Measurements from ENCODE around the gene PMPCA. TPM values are rescaled to one million over a fixed set of nuclear protein-coding genes. Genes with fewer than 3 reads are reported as not detected.

Gene PMPCA
- total and polyA plus RNA-seq, 2 of the 13 experiments (the other 11 are each of a cell fraction or from before 2014, with no cell fraction given), result 70.2 to 88.4 TPM

DNA sequence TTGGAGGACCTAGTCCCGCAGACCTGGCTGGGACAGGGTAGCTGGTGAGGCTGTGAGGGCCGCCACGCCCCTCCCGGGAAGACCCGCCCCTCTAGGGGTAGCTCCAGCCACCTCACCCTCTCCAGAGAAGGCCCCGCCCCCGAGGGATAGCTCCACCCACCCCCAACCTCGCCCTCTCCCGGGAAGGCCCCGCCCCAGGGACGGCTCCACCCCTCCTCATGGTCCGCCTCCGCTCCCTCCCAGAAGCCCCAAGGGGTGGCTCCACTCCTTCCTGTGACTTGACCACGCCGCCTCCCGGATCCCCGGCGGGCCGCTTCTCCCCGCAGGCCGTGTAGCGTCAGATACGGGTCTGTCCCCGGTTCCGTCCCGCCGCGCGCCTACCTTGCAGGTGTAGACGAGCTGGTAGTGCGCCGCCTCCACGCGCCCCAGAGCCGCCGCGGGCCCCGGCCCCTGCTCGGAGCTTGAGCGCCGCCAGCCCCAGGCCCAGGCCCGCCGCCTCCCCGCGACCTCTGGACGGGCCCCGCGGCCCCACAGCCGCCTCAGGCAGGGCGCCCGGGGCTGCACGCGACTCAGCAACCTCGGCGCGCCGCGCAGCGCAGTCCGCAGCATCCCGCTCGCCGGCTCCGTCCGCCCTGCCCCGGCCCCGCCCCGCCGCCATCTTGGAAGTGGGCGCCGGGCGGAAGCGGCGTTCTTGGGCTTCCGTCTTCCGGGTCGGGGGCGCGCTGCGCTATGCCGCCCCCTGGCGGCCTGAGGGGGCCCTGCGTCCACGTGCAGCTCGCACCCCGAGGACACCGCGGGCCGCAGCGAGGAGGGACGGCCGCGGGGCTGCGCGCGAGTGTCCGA, 47.1 kb upstream of the PMPCA start, which contains the start of gene DNLZ (continued):
- TF ChIP-seq RARG (CRISPR knock-in tag; IDR thresholded peaks at IDR 0.05; ENCODE audit: low read depth) (0 out of 2 replicates have a peak, but pooled peaks have one; percentile 36), TGIF2 (CRISPR knock-in tag; IDR thresholded peaks at IDR 0.05) (no peak), FOXC1 (CRISPR knock-in tag; IDR thresholded peaks at IDR 0.05; ENCODE audit: borderline replicate concordance) (peak; percentile 87; the same call in 1 of the 2 replicates), ZNF230 (CRISPR knock-in tag; IDR thresholded peaks at IDR 0.05) (peak; percentile 74; the same call in 1 of the 2 replicates), ZNF484 (CRISPR knock-in tag; IDR thresholded peaks at IDR 0.05; ENCODE audit: borderline replicate concordance, low read depth) (no peak; the same call in 1 of the 2 replicates), MEIS2 (CRISPR knock-in tag; IDR thresholded peaks at IDR 0.05) (peak; percentile 82; the same call in 1 of the 2 replicates), ZNF282 (IDR thresholded peaks at IDR 0.05; ENCODE audit: partially characterized antibody) (no peak), ZNF260 (CRISPR knock-in tag; IDR thresholded peaks at IDR 0.05; ENCODE audit: borderline replicate concordance, low read depth) (no peak), MBNL3 (CRISPR knock-in tag; conservative IDR thresholded peaks at IDR 0.05) (no peak), ETV5 (CRISPR knock-in tag; IDR thresholded peaks at IDR 0.05; ENCODE audit: borderline replicate concordance) (peak; percentile 77), ZNF792 (CRISPR knock-in tag; IDR thresholded peaks at IDR 0.05) (peak; percentile 55; the same call in 1 of the 2 replicates), U2AF1 (optimal IDR thresholded peaks at IDR 0.05; ENCODE audit: low read depth, low read length) (no peak), ZNF263 (CRISPR knock-in tag; IDR thresholded peaks at IDR 0.05) (peak; percentile 73), RFX5 (IDR thresholded peaks at IDR 0.05; ENCODE audit: low read depth, low read length) (no peak), XRCC5 (optimal IDR thresholded peaks at IDR 0.05; ENCODE audit: low read length) (peak; percentile 81), NCOA1 (CRISPR knock-in tag; IDR thresholded peaks at IDR 0.05) (peak; percentile 73; the same call in 1 of the 2 replicates), ZNF460 (CRISPR knock-in tag; IDR thresholded peaks at IDR 0.05; ENCODE audit: borderline replicate concordance) (no peak), ARNT (IDR thresholded peaks at IDR 0.05) (no peak), CREM (IDR thresholded peaks at IDR 0.05) (no peak), CREM (CRISPR knock-in tag; IDR thresholded peaks at IDR 0.05) (no peak), SCMH1 (CRISPR knock-in tag; IDR thresholded peaks at IDR 0.05; ENCODE audit: borderline replicate concordance) (no peak), BORCS8-MEF2B (CRISPR knock-in tag; IDR thresholded peaks at IDR 0.05) (peak; percentile 91; the same call in 1 of the 2 replicates), HIVEP1 (CRISPR knock-in tag; IDR thresholded peaks at IDR 0.05) (no peak), ZNF839 (CRISPR knock-in tag; IDR thresholded peaks at IDR 0.05; ENCODE audit: borderline replicate concordance) (no peak)
- TF ChIP-seq, protein P1, sequence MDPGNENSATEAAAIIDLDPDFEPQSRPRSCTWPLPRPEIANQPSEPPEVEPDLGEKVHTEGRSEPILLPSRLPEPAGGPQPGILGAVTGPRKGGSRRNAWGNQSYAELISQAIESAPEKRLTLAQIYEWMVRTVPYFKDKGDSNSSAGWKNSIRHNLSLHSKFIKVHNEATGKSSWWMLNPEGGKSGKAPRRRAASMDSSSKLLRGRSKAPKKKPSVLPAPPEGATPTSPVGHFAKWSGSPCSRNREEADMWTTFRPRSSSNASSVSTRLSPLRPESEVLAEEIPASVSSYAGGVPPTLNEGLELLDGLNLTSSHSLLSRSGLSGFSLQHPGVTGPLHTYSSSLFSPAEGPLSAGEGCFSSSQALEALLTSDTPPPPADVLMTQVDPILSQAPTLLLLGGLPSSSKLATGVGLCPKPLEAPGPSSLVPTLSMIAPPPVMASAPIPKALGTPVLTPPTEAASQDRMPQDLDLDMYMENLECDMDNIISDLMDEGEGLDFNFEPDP (CRISPR knock-in tag; conservative IDR thresholded peaks at IDR 0.05), result no peak
- TF ChIP-seq, protein P2, sequence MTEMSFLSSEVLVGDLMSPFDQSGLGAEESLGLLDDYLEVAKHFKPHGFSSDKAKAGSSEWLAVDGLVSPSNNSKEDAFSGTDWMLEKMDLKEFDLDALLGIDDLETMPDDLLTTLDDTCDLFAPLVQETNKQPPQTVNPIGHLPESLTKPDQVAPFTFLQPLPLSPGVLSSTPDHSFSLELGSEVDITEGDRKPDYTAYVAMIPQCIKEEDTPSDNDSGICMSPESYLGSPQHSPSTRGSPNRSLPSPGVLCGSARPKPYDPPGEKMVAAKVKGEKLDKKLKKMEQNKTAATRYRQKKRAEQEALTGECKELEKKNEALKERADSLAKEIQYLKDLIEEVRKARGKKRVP (CRISPR knock-in tag; IDR thresholded peaks at IDR 0.05), result peak in 1 of 2 experiments; percentile 76; a peak in 1 of 4 replicates
- TF ChIP-seq, protein P3, sequence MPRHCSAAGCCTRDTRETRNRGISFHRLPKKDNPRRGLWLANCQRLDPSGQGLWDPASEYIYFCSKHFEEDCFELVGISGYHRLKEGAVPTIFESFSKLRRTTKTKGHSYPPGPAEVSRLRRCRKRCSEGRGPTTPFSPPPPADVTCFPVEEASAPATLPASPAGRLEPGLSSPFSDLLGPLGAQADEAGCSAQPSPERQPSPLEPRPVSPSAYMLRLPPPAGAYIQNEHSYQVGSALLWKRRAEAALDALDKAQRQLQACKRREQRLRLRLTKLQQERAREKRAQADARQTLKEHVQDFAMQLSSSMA (CRISPR knock-in tag; IDR thresholded peaks at IDR 0.05), result no peak
- TF ChIP-seq, protein P4, sequence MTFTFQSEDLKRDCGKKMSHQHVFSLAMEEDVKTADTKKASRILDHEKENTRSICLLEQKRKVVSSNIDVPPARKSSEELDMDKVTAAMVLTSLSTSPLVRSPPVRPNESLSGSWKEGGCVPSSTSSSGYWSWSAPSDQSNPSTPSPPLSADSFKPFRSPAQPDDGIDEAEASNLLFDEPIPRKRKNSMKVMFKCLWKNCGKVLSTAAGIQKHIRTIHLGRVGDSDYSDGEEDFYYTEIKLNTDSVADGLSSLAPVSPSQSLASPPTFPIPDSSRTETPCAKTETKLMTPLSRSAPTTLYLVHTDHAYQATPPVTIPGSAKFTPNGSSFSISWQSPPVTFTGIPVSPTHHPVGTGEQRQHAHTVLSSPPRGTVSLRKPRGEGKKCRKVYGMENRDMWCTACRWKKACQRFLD (CRISPR knock-in tag; IDR thresholded peaks at IDR 0.05; ENCODE audit: borderline replicate concordance), result peak; percentile 95

Measured in HepG2 (cell line).